ENCODE data around the gene GRIP1.
"Not testable (repeated sequence)": the region's sequence is repeated elsewhere in the genome, so short reads cannot be mapped to it uniquely, and the experiment has no call there.

The GRIP1 gene

GRCh38 chr12:66502911-66503310 lies 176.0 kb downstream of the GRIP1 start:
- in situ Hi-C loops (cut with HindIII; ENCODE audit: low sequenced_read_pairs): no loop called here
- no peak overlapping the region for H3K4me3 ChIP-seq (ENCODE audit: low read depth, low read length)
- DNase-seq (ENCODE audit: low read depth, low spot score): no peak
- TF ChIP-seq CTCF (IDR thresholded peaks at IDR 0.05; ENCODE audit: low read depth, low read length): no peak

GRCh38 chr12:66500841-66501240 lies 178.0 kb downstream of the GRIP1 start:
- H3K4me3 ChIP-seq (ENCODE audit: low read depth, low read length): no peak overlapping the region
- TF ChIP-seq CTCF (IDR thresholded peaks at IDR 0.05; ENCODE audit: low read depth, low read length): no peak
- in situ Hi-C loops (cut with HindIII; ENCODE audit: low sequenced_read_pairs): no loop called here
- DNase-seq (ENCODE audit: low read depth, low spot score): no peak

- no peak for TF ChIP-seq CTCF (IDR thresholded peaks at IDR 0.05; ENCODE audit: low read depth, low read length)
- H3K4me3 ChIP-seq (ENCODE audit: low read depth, low read length): no peak overlapping the region
- in situ Hi-C loops (cut with HindIII; ENCODE audit: low sequenced_read_pairs): no loop called here
- no peak for DNase-seq (ENCODE audit: low read depth, low spot score)
Measured at GRCh38 chr12:66500091-66500490, 178.8 kb downstream of the GRIP1 start.

- H3K4me3 ChIP-seq (ENCODE audit: low read depth, low read length): no peak overlapping the region
- TF ChIP-seq CTCF (IDR thresholded peaks at IDR 0.05; ENCODE audit: low read depth, low read length): no peak
- DNase-seq (ENCODE audit: low read depth, low spot score): no peak
- in situ Hi-C loops (cut with HindIII; ENCODE audit: low sequenced_read_pairs): no loop called here
Measured at GRCh38 chr12:66499000-66499399, 179.9 kb downstream of the GRIP1 start.

- DNase-seq (ENCODE audit: low read depth, low spot score); in situ Hi-C loops (cut with HindIII; ENCODE audit: low sequenced_read_pairs); H3K4me3 ChIP-seq (ENCODE audit: low read depth, low read length): not testable (repeated sequence)
Measured at GRCh38 chr12:66498059-66498458, 180.8 kb downstream of the GRIP1 start.

- TF ChIP-seq CTCF (IDR thresholded peaks at IDR 0.05; ENCODE audit: low read depth, low read length): no peak
- DNase-seq (ENCODE audit: low read depth, low spot score): no peak
- no peak overlapping the region for H3K4me3 ChIP-seq (ENCODE audit: low read depth, low read length)
- in situ Hi-C loops (cut with HindIII; ENCODE audit: low sequenced_read_pairs): no loop called here
Measured at GRCh38 chr12:66497008-66497897, 181.6 kb downstream of the GRIP1 start.

- in situ Hi-C loops (cut with HindIII; ENCODE audit: low sequenced_read_pairs): no loop called here
Measured at GRCh38 chr12:66496595-66496994, 182.3 kb downstream of the GRIP1 start.

More at GRCh38 chr12:66496595-66496994, 182.3 kb downstream of the GRIP1 start:
- DNase-seq (ENCODE audit: low read depth, low spot score): no peak
- no peak overlapping the region for H3K4me3 ChIP-seq (ENCODE audit: low read depth, low read length)
- TF ChIP-seq CTCF (IDR thresholded peaks at IDR 0.05; ENCODE audit: low read depth, low read length): no peak
